GM23338 (cell line): Measurements from ENCODE around the gene MYO5B. TPM values are rescaled to one million over a fixed set of nuclear protein-coding genes. Genes with fewer than 3 reads are reported as not detected.

Experiments
- ATAC-seq: fragments of 200-7000 bp; cut with Tn5 transposase; 3 replicates; pipeline ENCODE4 v1.9.1; 2020
- DNase-seq: peaks from one replicate; pipeline ENCODE4 v3.0.0-alpha.2; 2015; ENCODE audit warnings: low spot score
- H2AFZ ChIP-seq: fragments of 200-600 bp; sonication (generic); 2 replicates; pipeline ENCODE4 v1.8.0; 2016; ENCODE audit warnings: antibody characterized with exemption, mild to moderate bottlenecking, moderate library complexity
- H3F3A ChIP-seq: fragments of 200-600 bp; sonication (generic); replicated peaks from 2 replicates; pipeline ENCODE4 v1.8.0; 2017; ENCODE audit warnings: antibody characterized with exemption, mixed run types, low read depth
- H3K27ac ChIP-seq: fragments of 200-600 bp; sonication (generic); 2 replicates; pipeline ENCODE4 v1.6.1; 2016; ENCODE audit warnings: low read depth
- H3K27me3 ChIP-seq: fragments of 200-600 bp; sonication (generic); 2 replicates; pipeline ENCODE4 v1.8.0; 2016; ENCODE audit warnings: mild to moderate bottlenecking, mixed run types, moderate library complexity; ENCODE audit not compliant: insufficient read depth
- H3K36me3 ChIP-seq: fragments of 200-600 bp; sonication (generic); 2 replicates; pipeline ENCODE4 v1.8.0; 2016; ENCODE audit warnings: mild to moderate bottlenecking; ENCODE audit not compliant: insufficient read depth
- H3K4me1 ChIP-seq: fragments of 200-600 bp; sonication (generic); 2 replicates; pipeline ENCODE4 v1.8.0; 2016; ENCODE audit warnings: mild to moderate bottlenecking, moderate library complexity; ENCODE audit not compliant: insufficient read depth
- H3K4me2 ChIP-seq: fragments of 200-600 bp; sonication (generic); 2 replicates; pipeline ENCODE4 v1.7.1; 2017; ENCODE audit warnings: mixed run types
- H3K4me3 ChIP-seq: fragments of 200-600 bp; sonication (generic); 2 replicates; pipeline ENCODE4 v1.6.1; 2016; ENCODE audit warnings: mixed run types
- H3K79me2 ChIP-seq: fragments of 200-600 bp; sonication (generic); replicated peaks from 2 replicates; pipeline ENCODE4 v1.8.0; 2017; ENCODE audit warnings: mild to moderate bottlenecking; ENCODE audit not compliant: insufficient read depth
- H3K9me2 ChIP-seq: fragments of 200-600 bp; sonication (generic); 2 replicates; pipeline ENCODE4 v1.8.0; 2017; ENCODE audit not compliant: insufficient read depth
- H4K20me1 ChIP-seq: fragments of 200-600 bp; sonication (generic); replicated peaks from 2 replicates; pipeline ENCODE4 v1.8.0; 2017; ENCODE audit warnings: mild to moderate bottlenecking; ENCODE audit not compliant: insufficient read depth
- H3K27ac Mint-ChIP-seq: 2 replicates; pipeline ENCODE4 v1.8.0; 2020; ENCODE audit warnings: inconsistent platforms, mild to moderate bottlenecking, moderate library complexity, mixed read lengths
- H3K27me3 Mint-ChIP-seq: 3 replicates; pipeline ENCODE4 v1.8.0; 2022; ENCODE audit warnings: low read depth, mild to moderate bottlenecking, moderate library complexity, mixed read lengths, inconsistent platforms; ENCODE audit not compliant: insufficient read depth, poor library complexity
- H3K36me3 Mint-ChIP-seq: 3 replicates; pipeline ENCODE4 v1.8.0; 2021; ENCODE audit warnings: low read depth, mild to moderate bottlenecking, inconsistent platforms, moderate library complexity, mixed read lengths
- H3K4me1 Mint-ChIP-seq: 3 replicates; pipeline ENCODE4 v1.8.0; 2020; ENCODE audit warnings: mild to moderate bottlenecking, inconsistent platforms, mixed read lengths
- H3K4me3 Mint-ChIP-seq: 3 replicates; pipeline ENCODE4 v1.8.0; 2021; ENCODE audit warnings: moderate library complexity, mild to moderate bottlenecking, inconsistent platforms, mixed read lengths
- H3K9me3 Mint-ChIP-seq: 3 replicates; pipeline ENCODE4 v1.8.0; 2020; ENCODE audit warnings: moderate library complexity, mild to moderate bottlenecking, inconsistent platforms, mixed read lengths
- CREB1 ChIP-seq: fragments of 250-450 bp; sonication (Bioruptor Pico); IDR thresholded peaks from 2 replicates; pipeline ENCODE4 v1.5.0; 2020; ENCODE audit warnings: low read depth, mild to moderate bottlenecking, moderate library complexity
- EZH2 ChIP-seq: fragments of 200-600 bp; sonication (generic); IDR thresholded peaks from one replicate; pipeline ENCODE4 v1.8.0; 2017; ENCODE audit warnings: antibody characterized with exemption, mild to moderate bottlenecking, low read depth; ENCODE audit not compliant: unreplicated experiment
- EZH2phosphoT487 ChIP-seq: fragments of 200-600 bp; sonication (generic); IDR thresholded peaks from one replicate; pipeline ENCODE4 v1.8.1; 2018; ENCODE audit warnings: antibody characterized with exemption; ENCODE audit not compliant: unreplicated experiment
- JUNB ChIP-seq: IDR thresholded peaks from one replicate; pipeline ENCODE4 v1.6.1; 2016; ENCODE audit warnings: antibody characterized with exemption; ENCODE audit not compliant: unreplicated experiment
- NANOG ChIP-seq: IDR thresholded peaks from 2 replicates; pipeline ENCODE4 v1.6.1; 2016; ENCODE audit warnings: antibody characterized with exemption, borderline replicate concordance
- POLR2AphosphoS5 ChIP-seq: IDR thresholded peaks from 2 replicates; pipeline ENCODE4 v1.6.1; 2016; ENCODE audit warnings: antibody characterized with exemption, low read depth
- STAT1 ChIP-seq: IDR thresholded peaks from one replicate; pipeline ENCODE4 v1.6.1; 2016; ENCODE audit warnings: antibody characterized with exemption; ENCODE audit not compliant: unreplicated experiment
- ZNF114 ChIP-seq: fragments of 250-450 bp; sonication (Bioruptor Pico); IDR thresholded peaks from 2 replicates; pipeline ENCODE4 v1.5.0; 2020; ENCODE audit warnings: mild to moderate bottlenecking, moderate library complexity
- ZNF331 ChIP-seq: fragments of 250-450 bp; sonication (Bioruptor Pico); IDR thresholded peaks from 2 replicates; pipeline ENCODE4 v1.5.0; 2020; ENCODE audit warnings: low read depth, mild to moderate bottlenecking, moderate library complexity
- polyA plus RNA-seq: library from polyadenylated mRNA; unstranded; fragments of >200 nt; fragmentation: Nextera tagmentation; extraction: Ambion mirVana; gene quantifications from 2 replicates; pipeline ENCODE4 v1.2.1, GENCODE V29; 2016
- total RNA-seq: library from RNA; depleted of rRNA; stranded (reverse); fragments of >200 nt; shearing (Covaris generic); gene quantifications from 2 replicates; pipeline ENCODE4 v1.2.3, GENCODE V29; 2014
- TF ChIP-seq, protein P1 (sequence below): IDR thresholded peaks from 2 replicates; pipeline ENCODE4 v1.6.1; 2016; ENCODE audit warnings: antibody characterized with exemption
- TF ChIP-seq, protein P2 (sequence below), 2 experiments: fragments of 200-600 bp in 1 of 2; sonication (generic) in 1 of 2; conservative IDR thresholded peaks; 2 replicates each; pipeline versions ENCODE4 v1.5.1 to v1.6.1; 2016 to 2017; ENCODE audit warnings: antibody characterized with exemption in 2 of 2, low read depth in 2 of 2, mild to moderate bottlenecking in 2 of 2, moderate library complexity in 1 of 2
- TF ChIP-seq, protein P3 (sequence below): fragments of 250-450 bp; sonication (Bioruptor Pico); IDR thresholded peaks from 2 replicates; pipeline ENCODE4 v1.5.0; 2020; ENCODE audit warnings: mild to moderate bottlenecking, moderate library complexity
- TF ChIP-seq, protein P4 (sequence below): IDR thresholded peaks from one replicate; pipeline ENCODE4 v1.6.1; 2018; ENCODE audit warnings: antibody characterized with exemption; ENCODE audit not compliant: unreplicated experiment

Gene MYO5B
- total and polyA plus RNA-seq, 2 experiments from 2014 or later, result 3.2 to 19.1 TPM

DNA sequence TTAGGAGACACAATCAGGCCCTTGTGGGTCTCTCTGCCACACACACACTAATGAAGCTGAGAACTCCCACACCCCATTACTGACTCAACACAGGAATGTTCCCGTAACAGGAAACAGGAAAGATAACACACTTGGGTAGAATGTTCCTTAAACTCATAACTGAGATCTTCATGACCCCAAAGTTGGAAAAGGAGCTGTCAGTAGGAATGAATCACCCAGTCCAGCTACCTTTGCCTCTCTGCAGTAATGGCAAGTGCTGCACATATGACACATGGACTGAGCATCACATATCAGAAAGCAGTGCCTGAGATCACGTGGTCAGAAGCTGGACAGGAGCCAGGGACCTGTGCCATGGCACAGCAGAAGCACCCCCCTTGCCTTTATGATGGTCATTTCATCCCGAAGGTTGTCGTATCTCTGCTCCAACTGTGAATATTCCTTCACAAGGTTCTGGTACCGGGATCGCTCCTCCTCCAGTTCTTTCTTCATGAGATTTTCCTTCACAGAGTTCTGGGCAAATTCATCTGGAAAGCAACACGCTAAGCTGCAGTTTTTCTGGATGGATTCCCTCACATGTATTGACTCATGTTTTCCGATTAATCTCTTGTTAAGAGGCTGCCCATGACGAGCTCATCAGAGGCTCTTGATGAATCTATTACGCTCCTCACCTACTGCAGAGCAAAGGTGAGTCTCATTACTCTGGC is 316.2 kb downstream of the MYO5B start:
- Mint-ChIP-seq H3K36me3 (no peaks in the 10 kb centered on the region), H3K4me1 (peaks cover 5% of the 10 kb centered on the region), H3K9me3 (no peaks in the 10 kb centered on the region), H3K4me3 (no peak overlapping the region), H3K27me3 (peaks cover 2% of the 10 kb centered on the region), H3K27ac (no peak overlapping the region)
- H2AFZ ChIP-seq, result no peak overlapping the region
- H3K4me2 ChIP-seq, result no peak overlapping the region
- no peak overlapping the region for H3K4me3 ChIP-seq
- no peaks in the 10 kb centered on the region for H3K79me2 ChIP-seq
- no peak overlapping the region for H3K27ac ChIP-seq
- H3K4me1 ChIP-seq, result no peaks in the 10 kb centered on the region
- H3K9me2 ChIP-seq, result no peaks in the 10 kb centered on the region
- H3K27me3 ChIP-seq, result no peaks in the 10 kb centered on the region
- TF ChIP-seq, protein P1, sequence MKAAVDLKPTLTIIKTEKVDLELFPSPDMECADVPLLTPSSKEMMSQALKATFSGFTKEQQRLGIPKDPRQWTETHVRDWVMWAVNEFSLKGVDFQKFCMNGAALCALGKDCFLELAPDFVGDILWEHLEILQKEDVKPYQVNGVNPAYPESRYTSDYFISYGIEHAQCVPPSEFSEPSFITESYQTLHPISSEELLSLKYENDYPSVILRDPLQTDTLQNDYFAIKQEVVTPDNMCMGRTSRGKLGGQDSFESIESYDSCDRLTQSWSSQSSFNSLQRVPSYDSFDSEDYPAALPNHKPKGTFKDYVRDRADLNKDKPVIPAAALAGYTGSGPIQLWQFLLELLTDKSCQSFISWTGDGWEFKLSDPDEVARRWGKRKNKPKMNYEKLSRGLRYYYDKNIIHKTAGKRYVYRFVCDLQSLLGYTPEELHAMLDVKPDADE, result no peak
- no peak for TF ChIP-seq ZNF114
- TF ChIP-seq, protein P2, sequence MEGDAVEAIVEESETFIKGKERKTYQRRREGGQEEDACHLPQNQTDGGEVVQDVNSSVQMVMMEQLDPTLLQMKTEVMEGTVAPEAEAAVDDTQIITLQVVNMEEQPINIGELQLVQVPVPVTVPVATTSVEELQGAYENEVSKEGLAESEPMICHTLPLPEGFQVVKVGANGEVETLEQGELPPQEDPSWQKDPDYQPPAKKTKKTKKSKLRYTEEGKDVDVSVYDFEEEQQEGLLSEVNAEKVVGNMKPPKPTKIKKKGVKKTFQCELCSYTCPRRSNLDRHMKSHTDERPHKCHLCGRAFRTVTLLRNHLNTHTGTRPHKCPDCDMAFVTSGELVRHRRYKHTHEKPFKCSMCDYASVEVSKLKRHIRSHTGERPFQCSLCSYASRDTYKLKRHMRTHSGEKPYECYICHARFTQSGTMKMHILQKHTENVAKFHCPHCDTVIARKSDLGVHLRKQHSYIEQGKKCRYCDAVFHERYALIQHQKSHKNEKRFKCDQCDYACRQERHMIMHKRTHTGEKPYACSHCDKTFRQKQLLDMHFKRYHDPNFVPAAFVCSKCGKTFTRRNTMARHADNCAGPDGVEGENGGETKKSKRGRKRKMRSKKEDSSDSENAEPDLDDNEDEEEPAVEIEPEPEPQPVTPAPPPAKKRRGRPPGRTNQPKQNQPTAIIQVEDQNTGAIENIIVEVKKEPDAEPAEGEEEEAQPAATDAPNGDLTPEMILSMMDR (conservative IDR thresholded peaks at IDR 0.05; ENCODE audit: low read depth in 2 of 2), result no peak
- TF ChIP-seq ZNF331, result no peak
- TF ChIP-seq EZH2phosphoT487, result no peak
- TF ChIP-seq POLR2AphosphoS5, result no peak
- TF ChIP-seq, protein P3, sequence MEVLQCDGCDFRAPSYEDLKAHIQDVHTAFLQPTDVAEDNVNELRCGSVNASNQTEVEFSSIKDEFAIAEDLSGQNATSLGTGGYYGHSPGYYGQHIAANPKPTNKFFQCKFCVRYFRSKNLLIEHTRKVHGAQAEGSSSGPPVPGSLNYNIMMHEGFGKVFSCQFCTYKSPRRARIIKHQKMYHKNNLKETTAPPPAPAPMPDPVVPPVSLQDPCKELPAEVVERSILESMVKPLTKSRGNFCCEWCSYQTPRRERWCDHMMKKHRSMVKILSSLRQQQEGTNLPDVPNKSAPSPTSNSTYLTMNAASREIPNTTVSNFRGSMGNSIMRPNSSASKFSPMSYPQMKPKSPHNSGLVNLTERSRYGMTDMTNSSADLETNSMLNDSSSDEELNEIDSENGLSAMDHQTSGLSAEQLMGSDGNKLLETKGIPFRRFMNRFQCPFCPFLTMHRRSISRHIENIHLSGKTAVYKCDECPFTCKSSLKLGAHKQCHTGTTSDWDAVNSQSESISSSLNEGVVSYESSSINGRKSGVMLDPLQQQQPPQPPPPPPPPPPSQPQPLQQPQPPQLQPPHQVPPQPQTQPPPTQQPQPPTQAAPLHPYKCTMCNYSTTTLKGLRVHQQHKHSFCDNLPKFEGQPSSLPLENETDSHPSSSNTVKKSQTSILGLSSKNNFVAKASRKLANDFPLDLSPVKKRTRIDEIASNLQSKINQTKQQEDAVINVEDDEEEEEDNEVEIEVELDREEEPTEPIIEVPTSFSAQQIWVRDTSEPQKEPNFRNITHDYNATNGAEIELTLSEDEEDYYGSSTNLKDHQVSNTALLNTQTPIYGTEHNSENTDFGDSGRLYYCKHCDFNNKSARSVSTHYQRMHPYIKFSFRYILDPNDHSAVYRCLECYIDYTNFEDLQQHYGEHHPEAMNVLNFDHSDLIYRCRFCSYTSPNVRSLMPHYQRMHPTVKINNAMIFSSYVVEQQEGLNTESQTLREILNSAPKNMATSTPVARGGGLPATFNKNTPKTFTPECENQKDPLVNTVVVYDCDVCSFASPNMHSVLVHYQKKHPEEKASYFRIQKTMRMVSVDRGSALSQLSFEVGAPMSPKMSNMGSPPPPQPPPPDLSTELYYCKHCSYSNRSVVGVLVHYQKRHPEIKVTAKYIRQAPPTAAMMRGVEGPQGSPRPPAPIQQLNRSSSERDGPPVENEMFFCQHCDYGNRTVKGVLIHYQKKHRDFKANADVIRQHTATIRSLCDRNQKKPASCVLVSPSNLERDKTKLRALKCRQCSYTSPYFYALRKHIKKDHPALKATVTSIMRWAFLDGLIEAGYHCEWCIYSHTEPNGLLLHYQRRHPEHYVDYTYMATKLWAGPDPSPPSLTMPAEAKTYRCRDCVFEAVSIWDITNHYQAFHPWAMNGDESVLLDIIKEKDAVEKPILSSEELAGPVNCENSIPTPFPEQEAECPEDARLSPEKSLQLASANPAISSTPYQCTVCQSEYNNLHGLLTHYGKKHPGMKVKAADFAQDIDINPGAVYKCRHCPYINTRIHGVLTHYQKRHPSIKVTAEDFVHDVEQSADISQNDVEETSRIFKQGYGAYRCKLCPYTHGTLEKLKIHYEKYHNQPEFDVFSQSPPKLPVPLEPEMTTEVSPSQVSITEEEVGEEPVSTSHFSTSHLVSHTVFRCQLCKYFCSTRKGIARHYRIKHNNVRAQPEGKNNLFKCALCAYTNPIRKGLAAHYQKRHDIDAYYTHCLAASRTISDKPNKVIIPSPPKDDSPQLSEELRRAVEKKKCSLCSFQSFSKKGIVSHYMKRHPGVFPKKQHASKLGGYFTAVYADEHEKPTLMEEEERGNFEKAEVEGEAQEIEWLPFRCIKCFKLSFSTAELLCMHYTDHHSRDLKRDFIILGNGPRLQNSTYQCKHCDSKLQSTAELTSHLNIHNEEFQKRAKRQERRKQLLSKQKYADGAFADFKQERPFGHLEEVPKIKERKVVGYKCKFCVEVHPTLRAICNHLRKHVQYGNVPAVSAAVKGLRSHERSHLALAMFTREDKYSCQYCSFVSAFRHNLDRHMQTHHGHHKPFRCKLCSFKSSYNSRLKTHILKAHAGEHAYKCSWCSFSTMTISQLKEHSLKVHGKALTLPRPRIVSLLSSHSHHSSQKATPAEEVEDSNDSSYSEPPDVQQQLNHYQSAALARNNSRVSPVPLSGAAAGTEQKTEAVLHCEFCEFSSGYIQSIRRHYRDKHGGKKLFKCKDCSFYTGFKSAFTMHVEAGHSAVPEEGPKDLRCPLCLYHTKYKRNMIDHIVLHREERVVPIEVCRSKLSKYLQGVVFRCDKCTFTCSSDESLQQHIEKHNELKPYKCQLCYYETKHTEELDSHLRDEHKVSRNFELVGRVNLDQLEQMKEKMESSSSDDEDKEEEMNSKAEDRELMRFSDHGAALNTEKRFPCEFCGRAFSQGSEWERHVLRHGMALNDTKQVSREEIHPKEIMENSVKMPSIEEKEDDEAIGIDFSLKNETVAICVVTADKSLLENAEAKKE, result no peak
- TF ChIP-seq, protein P4, sequence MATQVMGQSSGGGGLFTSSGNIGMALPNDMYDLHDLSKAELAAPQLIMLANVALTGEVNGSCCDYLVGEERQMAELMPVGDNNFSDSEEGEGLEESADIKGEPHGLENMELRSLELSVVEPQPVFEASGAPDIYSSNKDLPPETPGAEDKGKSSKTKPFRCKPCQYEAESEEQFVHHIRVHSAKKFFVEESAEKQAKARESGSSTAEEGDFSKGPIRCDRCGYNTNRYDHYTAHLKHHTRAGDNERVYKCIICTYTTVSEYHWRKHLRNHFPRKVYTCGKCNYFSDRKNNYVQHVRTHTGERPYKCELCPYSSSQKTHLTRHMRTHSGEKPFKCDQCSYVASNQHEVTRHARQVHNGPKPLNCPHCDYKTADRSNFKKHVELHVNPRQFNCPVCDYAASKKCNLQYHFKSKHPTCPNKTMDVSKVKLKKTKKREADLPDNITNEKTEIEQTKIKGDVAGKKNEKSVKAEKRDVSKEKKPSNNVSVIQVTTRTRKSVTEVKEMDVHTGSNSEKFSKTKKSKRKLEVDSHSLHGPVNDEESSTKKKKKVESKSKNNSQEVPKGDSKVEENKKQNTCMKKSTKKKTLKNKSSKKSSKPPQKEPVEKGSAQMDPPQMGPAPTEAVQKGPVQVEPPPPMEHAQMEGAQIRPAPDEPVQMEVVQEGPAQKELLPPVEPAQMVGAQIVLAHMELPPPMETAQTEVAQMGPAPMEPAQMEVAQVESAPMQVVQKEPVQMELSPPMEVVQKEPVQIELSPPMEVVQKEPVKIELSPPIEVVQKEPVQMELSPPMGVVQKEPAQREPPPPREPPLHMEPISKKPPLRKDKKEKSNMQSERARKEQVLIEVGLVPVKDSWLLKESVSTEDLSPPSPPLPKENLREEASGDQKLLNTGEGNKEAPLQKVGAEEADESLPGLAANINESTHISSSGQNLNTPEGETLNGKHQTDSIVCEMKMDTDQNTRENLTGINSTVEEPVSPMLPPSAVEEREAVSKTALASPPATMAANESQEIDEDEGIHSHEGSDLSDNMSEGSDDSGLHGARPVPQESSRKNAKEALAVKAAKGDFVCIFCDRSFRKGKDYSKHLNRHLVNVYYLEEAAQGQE, result no peak
- no peak for TF ChIP-seq STAT1
- TF ChIP-seq EZH2, result no peak
- TF ChIP-seq JUNB, result no peak
- TF ChIP-seq NANOG, result no peak
- TF ChIP-seq CREB1 (CRISPR knock-in tag), result no peak
- H4K20me1 ChIP-seq, result no peaks in the 10 kb centered on the region
- H3F3A ChIP-seq, result no peaks in the 10 kb centered on the region
- H3K36me3 ChIP-seq, result no peaks in the 10 kb centered on the region
- DNase-seq (no peak), ATAC-seq (no peak)
